ENCODE results near the gene CYP2R1. TPM values are rescaled to one million over a fixed set of nuclear protein-coding genes. Genes with fewer than 3 reads are reported as not detected.

The CYP2R1 gene
- total and polyA plus RNA-seq, 2 of the 13 experiments (the other 11 are each of a cell fraction or from before 2014, with no cell fraction given), result 0.59 to 0.60 TPM

DNA sequence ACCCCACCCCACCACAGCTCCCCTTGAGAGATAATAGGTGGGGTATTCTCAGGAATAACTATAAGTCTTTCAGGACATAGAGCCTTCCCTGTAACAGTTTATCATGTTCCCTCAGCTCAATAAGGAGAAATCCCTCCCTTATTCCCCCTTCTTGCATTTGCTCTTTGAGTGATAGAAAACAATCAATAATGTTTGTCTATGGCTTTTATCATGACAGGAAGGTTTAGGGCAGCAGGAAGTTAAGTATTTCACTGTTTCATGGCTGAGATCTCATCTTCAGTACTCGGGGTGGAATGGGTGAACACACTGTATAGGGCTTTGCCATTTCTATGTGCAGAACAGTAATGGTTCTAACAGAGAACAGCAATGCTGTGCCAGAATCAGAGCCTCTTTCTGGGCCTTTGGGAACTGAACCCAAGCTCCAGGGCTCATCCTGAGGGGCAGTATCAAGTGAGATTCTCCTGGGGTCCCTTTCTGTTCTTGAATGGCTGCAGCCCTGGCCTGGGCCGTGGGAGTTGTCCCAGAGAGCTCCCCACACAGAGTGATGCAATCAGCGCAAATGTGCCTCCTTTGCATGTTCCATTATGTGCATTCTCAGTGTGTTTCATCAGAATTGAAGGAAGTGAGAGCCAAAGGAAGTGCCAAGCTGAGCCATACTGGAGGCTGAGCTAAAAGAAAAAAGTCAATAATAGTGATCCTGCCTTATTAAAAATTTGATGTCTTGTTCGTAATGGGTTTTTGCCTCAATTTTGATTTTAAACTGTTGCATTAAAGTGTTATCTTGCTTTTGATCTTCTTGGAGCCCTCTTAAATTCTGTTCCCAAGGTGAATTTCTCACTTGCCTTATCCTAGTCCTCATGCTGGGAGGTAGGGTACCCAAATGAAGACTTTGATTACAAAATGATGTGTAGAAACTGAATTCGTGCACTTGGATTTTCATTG lies 2.9 kb upstream of the CYP2R1 start:
- DNase-seq (ENCODE audit: low spot score), result no peak
- Histone ChIP-seq H3K79me2 (ENCODE audit: insufficient read depth, low read length) (no peaks in the 10 kb centered on the region), H4K20me1 (ENCODE audit: insufficient read depth, low read length) (no peaks in the 10 kb centered on the region), H3K9me3 (ENCODE audit: low read length) (no peaks in the 10 kb centered on the region), H3K27ac (ENCODE audit: extremely low read length, insufficient read depth, low read length) (no peak overlapping the region), H2AFZ (ENCODE audit: low read length) (no peak overlapping the region), H3K9ac (ENCODE audit: insufficient read depth, low read depth, low read length) (no peak overlapping the region), H3K4me2 (ENCODE audit: low read depth, low read length) (no peak overlapping the region), H3K27me3 (ENCODE audit: control insufficient read depth in 1 of 2, insufficient read depth in 2 of 2, low read length in 2 of 2) (0 out of 5 replicates have a peak, but pooled peaks cover 0 to 1% of the 10 kb centered on the region in 2 experiments), H3K36me3 (replicated peaks in 1 of 2; ENCODE audit: control insufficient read depth in 1 of 2, insufficient read depth in 2 of 2, low read length in 2 of 2) (no peaks in the 10 kb centered on the region), H3K4me1 (ENCODE audit: insufficient read depth, low read length) (peaks cover 7% of the 10 kb centered on the region), H3K4me3 (replicated peaks in 1 of 3; ENCODE audit: insufficient read depth in 1 of 3, low read depth in 2 of 3, low read length in 3 of 3) (no peak overlapping the region)
- ChIA-PET POLR2A (interaction anchor here (1.6 kb wide), 1 partner anchor 12 kb away, joined by 5 read pairs; no protein-coding TSS in a partner anchor), CTCF (ENCODE audit: low intra/inter-chr PET ratio, low total read pairs) (no interaction called here)
- in situ Hi-C loops (cut with HindIII; ENCODE audit: extremely low pct_ligation_motif_present, low pct_unique_long_range_greater_than_20kb) (no loop called here), intact Hi-C loops (cut with micrococcal nuclease; ENCODE audit: unreplicated experiment) (no loop called here)
- ATAC-seq, result no peak
- FAIRE-seq, result no peak
- 48% methylated on average over 5 of the region's 5 CpGs for WGBS (ENCODE audit: low lambda C conversion rate)
- BruUV-seq (replicated peaks), result no TSS peak
- no peak for TF ChIP-seq HNRNPL (IDR thresholded peaks at IDR 0.05; ENCODE audit: low read depth, low read length)
- peak; percentile 28; the same call in 1 of the 2 replicates for TF ChIP-seq GABPB1 (CRISPR knock-in tag; IDR thresholded peaks at IDR 0.05)
- no peak for TF ChIP-seq ZKSCAN8 (CRISPR knock-in tag; IDR thresholded peaks at IDR 0.05; ENCODE audit: borderline replicate concordance)
- 0 out of 2 replicates have a peak, but pooled peaks have one; percentile 17 for TF ChIP-seq GATAD2A (CRISPR knock-in tag; IDR thresholded peaks at IDR 0.05)
- TF ChIP-seq ZNF354B (CRISPR knock-in tag; IDR thresholded peaks at IDR 0.05), result no peak
- TF ChIP-seq ZNF256 (CRISPR knock-in tag; conservative IDR thresholded peaks at IDR 0.05), result no peak
- no peak for TF ChIP-seq ASH2L (IDR thresholded peaks at IDR 0.05; ENCODE audit: insufficient read length, low read depth, low read length)
- no peak for TF ChIP-seq ZNF572 (CRISPR knock-in tag; IDR thresholded peaks at IDR 0.05)
- TF ChIP-seq, protein P1, sequence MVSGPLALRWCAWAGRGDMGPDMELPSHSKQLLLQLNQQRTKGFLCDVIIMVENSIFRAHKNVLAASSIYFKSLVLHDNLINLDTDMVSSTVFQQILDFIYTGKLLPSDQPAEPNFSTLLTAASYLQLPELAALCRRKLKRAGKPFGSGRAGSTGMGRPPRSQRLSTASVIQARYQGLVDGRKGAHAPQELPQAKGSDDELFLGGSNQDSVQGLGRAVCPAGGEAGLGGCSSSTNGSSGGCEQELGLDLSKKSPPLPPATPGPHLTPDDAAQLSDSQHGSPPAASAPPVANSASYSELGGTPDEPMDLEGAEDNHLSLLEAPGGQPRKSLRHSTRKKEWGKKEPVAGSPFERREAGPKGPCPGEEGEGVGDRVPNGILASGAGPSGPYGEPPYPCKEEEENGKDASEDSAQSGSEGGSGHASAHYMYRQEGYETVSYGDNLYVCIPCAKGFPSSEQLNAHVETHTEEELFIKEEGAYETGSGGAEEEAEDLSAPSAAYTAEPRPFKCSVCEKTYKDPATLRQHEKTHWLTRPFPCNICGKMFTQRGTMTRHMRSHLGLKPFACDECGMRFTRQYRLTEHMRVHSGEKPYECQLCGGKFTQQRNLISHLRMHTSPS (CRISPR knock-in tag; IDR thresholded peaks at IDR 0.05; ENCODE audit: low read depth), result no peak
- no peak for TF ChIP-seq ZBTB7A (CRISPR knock-in tag; IDR thresholded peaks at IDR 0.05)
- no peak for TF ChIP-seq GATA4 (IDR thresholded peaks at IDR 0.05; ENCODE audit: borderline replicate concordance, low read depth)
- no peak for TF ChIP-seq MLLT10 (CRISPR knock-in tag; IDR thresholded peaks at IDR 0.05)
- no peak for TF ChIP-seq IRX3 (CRISPR knock-in tag; IDR thresholded peaks at IDR 0.05; ENCODE audit: borderline replicate concordance, low read depth)
- TF ChIP-seq REL (CRISPR knock-in tag; conservative IDR thresholded peaks at IDR 0.05), result no peak
- TF ChIP-seq ZFY (CRISPR knock-in tag; IDR thresholded peaks at IDR 0.05), result no peak
- TF ChIP-seq RAD51 (IDR thresholded peaks at IDR 0.05; ENCODE audit: borderline replicate concordance), result no peak
- no peak for TF ChIP-seq NR2F2 (IDR thresholded peaks at IDR 0.05; ENCODE audit: borderline replicate concordance, low read depth)
- TF ChIP-seq ISX (CRISPR knock-in tag; conservative IDR thresholded peaks at IDR 0.05), result no peak
- TF ChIP-seq ZNF382 (CRISPR knock-in tag; IDR thresholded peaks at IDR 0.05; ENCODE audit: borderline replicate concordance), result no peak
- TF ChIP-seq DMAP1 (CRISPR knock-in tag; IDR thresholded peaks at IDR 0.05), result no peak
- TF ChIP-seq ZNF770 (CRISPR knock-in tag; IDR thresholded peaks at IDR 0.05), result no peak

All from HepG2 (cell line).